Hepatocyte (in vitro differentiated cells): Measurements from ENCODE around the gene FOXF1. TPM values are rescaled to one million over a fixed set of nuclear protein-coding genes. Genes with fewer than 3 reads are reported as not detected.

Experiments used
- DNase-seq: peaks from one replicate; pipeline ENCODE4 v3.0.0-alpha.2; 2016; ENCODE audit warnings: low spot score
- H2AFZ ChIP-seq: fragments of 200-600 bp; sonication (generic); 2 replicates; pipeline ENCODE4 v1.6.0; 2016; ENCODE audit warnings: antibody characterized with exemption, mild to moderate bottlenecking
- H3K27ac ChIP-seq: fragments of 200-600 bp; sonication (generic); 2 replicates; pipeline ENCODE4 v1.5.1; 2016; ENCODE audit warnings: mild to moderate bottlenecking
- H3K27me3 ChIP-seq: fragments of 200-600 bp; sonication (generic); 2 replicates; pipeline ENCODE4 v1.6.1; 2016
- H3K36me3 ChIP-seq: fragments of 200-600 bp; sonication (generic); replicated peaks from 2 replicates; pipeline ENCODE4 v1.5.1; 2016; ENCODE audit warnings: low read depth; ENCODE audit not compliant: insufficient read depth
- H3K4me1 ChIP-seq: fragments of 200-600 bp; sonication (generic); 2 replicates; pipeline ENCODE4 v1.5.1; 2016; ENCODE audit warnings: mild to moderate bottlenecking, moderate library complexity; ENCODE audit not compliant: insufficient read depth
- H3K4me2 ChIP-seq: fragments of 200-600 bp; sonication (generic); 2 replicates; pipeline ENCODE4 v1.6.0; 2016
- H3K4me3 ChIP-seq: fragments of 200-600 bp; sonication (generic); 2 replicates; pipeline ENCODE4 v1.5.1; 2016; ENCODE audit warnings: mild to moderate bottlenecking
- H3K79me2 ChIP-seq: fragments of 200-600 bp; sonication (generic); 2 replicates; pipeline ENCODE4 v1.6.0; 2017; ENCODE audit warnings: mild to moderate bottlenecking
- H3K9me2 ChIP-seq: fragments of 200-600 bp; sonication (generic); replicated peaks from 2 replicates; pipeline ENCODE4 v1.6.0; 2017; ENCODE audit warnings: mild to moderate bottlenecking; ENCODE audit not compliant: insufficient read depth
- H3K9me3 ChIP-seq: fragments of 200-600 bp; sonication (generic); 2 replicates; pipeline ENCODE4 v1.5.1; 2016; ENCODE audit warnings: low read depth, mild to moderate bottlenecking
- H4K20me1 ChIP-seq: fragments of 200-600 bp; sonication (generic); 2 replicates; pipeline ENCODE4 v1.6.0; 2016; ENCODE audit warnings: mild to moderate bottlenecking; ENCODE audit not compliant: insufficient read depth, poor library complexity, severe bottlenecking
- CTCF ChIP-seq: fragments of 200-600 bp; sonication (generic); IDR thresholded peaks from 2 replicates; pipeline ENCODE4 v1.5.1; 2016; ENCODE audit warnings: antibody characterized with exemption, mild to moderate bottlenecking; ENCODE audit not compliant: poor library complexity
- EZH2 ChIP-seq: fragments of 200-600 bp; sonication (generic); IDR thresholded peaks from 2 replicates; pipeline ENCODE4 v1.6.1; 2016; ENCODE audit warnings: antibody characterized with exemption, mild to moderate bottlenecking, borderline replicate concordance
- EZH2phosphoT487 ChIP-seq: fragments of 200-600 bp; sonication (generic); IDR thresholded peaks from one replicate; pipeline ENCODE4 v1.6.1; 2018; ENCODE audit warnings: antibody characterized with exemption, mild to moderate bottlenecking, low read depth, moderate library complexity; ENCODE audit not compliant: unreplicated experiment, severe bottlenecking
- WGBS: methylation state at CpG from one replicate; pipeline ENCODE4 v1.1.6; 2016; ENCODE audit warnings: low lambda C conversion rate; ENCODE audit errors: missing lambda C conversion rate; 5-methylcytosine and 5-hydroxymethylcytosine counted together
- polyA plus RNA-seq: library from polyadenylated mRNA; unstranded; fragments of >200 nt; fragmentation: Nextera tagmentation; extraction: Ambion mirVana; gene quantifications from 2 replicates; pipeline ENCODE4 v1.2.1, GENCODE V29; 2016
- total RNA-seq: library from RNA; depleted of rRNA; stranded (reverse); fragments of >200 nt; gene quantifications from 2 replicates; pipeline ENCODE4 v1.2.3, GENCODE V29; 2014

Gene FOXF1
- total and polyA plus RNA-seq, 2 experiments from 2014 or later = 26.8 to 37.4 TPM

DNA sequence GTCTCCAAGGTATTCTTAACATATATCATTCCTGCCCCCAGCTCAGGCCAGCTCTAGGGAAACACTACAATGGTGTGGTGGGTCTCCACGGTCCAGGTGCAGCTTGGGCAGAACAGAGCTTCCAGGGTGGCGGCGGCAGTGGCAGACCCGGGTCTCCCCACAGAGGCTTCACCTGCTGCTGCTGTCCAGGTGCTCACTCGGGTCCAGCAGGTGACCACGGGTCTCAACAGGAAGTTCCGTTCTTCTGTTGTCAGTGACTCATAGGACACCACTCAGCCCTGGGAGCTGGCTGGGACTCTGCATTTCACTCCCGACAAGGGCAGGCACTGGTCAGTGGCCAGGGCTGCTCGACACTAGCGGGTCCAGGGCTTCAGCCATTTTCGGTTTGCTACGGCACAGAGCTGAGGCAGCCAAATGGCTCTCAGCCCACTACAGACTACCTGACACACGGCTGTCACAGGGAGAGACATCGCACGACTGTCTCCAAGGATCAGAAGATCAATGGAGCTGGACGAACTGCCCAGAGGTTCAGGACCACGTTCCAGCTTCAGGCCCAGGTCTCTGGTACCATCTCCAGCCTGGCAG lies 28.0 kb downstream of the FOXF1 start:
- no peak overlapping the region for H3K27ac ChIP-seq
- H3K36me3 ChIP-seq = no peaks in the 10 kb centered on the region
- H3K4me2 ChIP-seq = no peak overlapping the region
- H4K20me1 ChIP-seq = no peaks in the 10 kb centered on the region
- no peak for DNase-seq
- no peaks in the 10 kb centered on the region for H3K4me1 ChIP-seq
- H3K4me3 ChIP-seq = no peak overlapping the region
- TF ChIP-seq CTCF = no peak
- no peaks in the 10 kb centered on the region for H3K9me2 ChIP-seq
- H2AFZ ChIP-seq = no peak overlapping the region
- no peaks in the 10 kb centered on the region for H3K79me2 ChIP-seq
- no peaks in the 10 kb centered on the region for H3K9me3 ChIP-seq
- 94% methylated on average over 17 of the region's 17 CpGs for WGBS
- no peaks in the 10 kb centered on the region for H3K27me3 ChIP-seq

DNA sequence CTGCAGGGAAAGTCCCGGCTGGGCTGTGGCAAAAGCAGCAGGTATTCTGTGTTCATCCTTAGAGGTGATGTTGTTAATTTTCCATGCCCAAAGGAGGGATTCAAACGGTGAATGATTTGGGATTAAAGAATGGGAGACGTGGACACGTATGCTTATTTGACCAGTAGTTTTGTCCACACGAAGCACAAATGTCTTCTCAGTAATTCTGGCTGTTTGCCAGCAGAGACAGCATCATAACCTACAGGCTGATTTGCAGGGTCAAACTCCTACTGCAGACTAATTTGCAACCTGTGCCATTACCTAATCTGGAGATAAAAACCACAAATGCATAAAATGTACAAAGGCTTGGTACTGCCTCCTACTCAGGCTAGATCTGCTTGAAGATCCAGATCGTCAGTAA lies 30.6 kb downstream of the FOXF1 start:
- no peak overlapping the region for H3K27ac ChIP-seq
- no peak for DNase-seq
- H3K9me3 ChIP-seq = no peaks in the 10 kb centered on the region
- no peaks in the 10 kb centered on the region for H4K20me1 ChIP-seq
- no peak overlapping the region for H3K4me2 ChIP-seq
- no peaks in the 10 kb centered on the region for H3K79me2 ChIP-seq
- WGBS = 90% methylated on average over 6 of the region's 6 CpGs
- H2AFZ ChIP-seq = no peak overlapping the region
- H3K4me1 ChIP-seq = no peaks in the 10 kb centered on the region
- no peak overlapping the region for H3K4me3 ChIP-seq
- TF ChIP-seq EZH2 (no peak), CTCF (no peak), EZH2phosphoT487 (no peak)
- H3K27me3 ChIP-seq = no peaks in the 10 kb centered on the region
- H3K9me2 ChIP-seq = no peaks in the 10 kb centered on the region
- no peaks in the 10 kb centered on the region for H3K36me3 ChIP-seq

GRCh38 chr16:86541560-86541959 lies 31.2 kb downstream of the FOXF1 start:
- Histone ChIP-seq H3K4me2 (no peak overlapping the region), H3K9me2 (no peaks in the 10 kb centered on the region), H3K27ac (no peak overlapping the region), H3K9me3 (no peaks in the 10 kb centered on the region), H3K27me3 (no peaks in the 10 kb centered on the region), H2AFZ (no peak overlapping the region), H3K4me3 (no peak overlapping the region), H3K79me2 (no peaks in the 10 kb centered on the region), H3K36me3 (no peaks in the 10 kb centered on the region), H4K20me1 (no peaks in the 10 kb centered on the region), H3K4me1 (no peaks in the 10 kb centered on the region)
- 99% methylated on average over 11 of the region's 11 CpGs for WGBS
- DNase-seq = no peak
- no peak for TF ChIP-seq EZH2phosphoT487
- no peak for TF ChIP-seq EZH2
- no peak for TF ChIP-seq CTCF
